HEK293 (cell line): ENCODE data around the gene PPP2R3A.

ENCODE experiments used
- ZBTB21 ChIP-seq: fragments of 450-650 bp; formaldehyde crosslinking; IDR thresholded peaks from 2 replicates; pipeline ENCODE4 v1.5.1; 2017; ENCODE audit warnings: missing biosample characterization, missing genetic modification characterization
- ZBTB7A ChIP-seq: fragments of 450-650 bp; formaldehyde crosslinking; IDR thresholded peaks from 2 replicates; pipeline ENCODE4 v1.5.1; 2016; ENCODE audit warnings: low read depth, missing biosample characterization, missing genetic modification characterization
- ZEB2 ChIP-seq: fragments of 450-650 bp; formaldehyde crosslinking; IDR thresholded peaks from 2 replicates; pipeline ENCODE4 v1.5.1; 2016; ENCODE audit warnings: missing biosample characterization, missing genetic modification characterization
- ZNF121 ChIP-seq: fragments of 450-650 bp; formaldehyde crosslinking; IDR thresholded peaks from 2 replicates; pipeline ENCODE4 v1.5.1; 2016; ENCODE audit warnings: missing biosample characterization, missing genetic modification characterization
- ZNF140 ChIP-seq: fragments of 450-650 bp; formaldehyde crosslinking; IDR thresholded peaks from 2 replicates; pipeline ENCODE4 v1.5.1; 2016; ENCODE audit warnings: missing biosample characterization, missing genetic modification characterization
- ZNF214 ChIP-seq: fragments of 450-650 bp; formaldehyde crosslinking; IDR thresholded peaks from 2 replicates; pipeline ENCODE4 v1.5.1; 2017; ENCODE audit warnings: missing biosample characterization, mild to moderate bottlenecking, missing genetic modification characterization, borderline replicate concordance
- ZNF274 ChIP-seq, 2 experiments: fragments of 200-500 bp in 1 of 2; fragments of 450-650 bp in 1 of 2; sonication (Bioruptor generic) in 1 of 2; formaldehyde crosslinking in 1 of 2; IDR thresholded peaks; 2 replicates each; pipeline versions ENCODE4 v1.5.1 to v1.6.1; 2014 to 2016; ENCODE audit warnings: borderline replicate concordance in 1 of 2, inconsistent platforms in 1 of 2, low read length in 1 of 2, missing biosample characterization in 1 of 2, missing genetic modification characterization in 1 of 2
- ZNF768 ChIP-seq: fragments of 450-650 bp; formaldehyde crosslinking; IDR thresholded peaks from 2 replicates; pipeline ENCODE4 v1.5.1; 2018; ENCODE audit warnings: missing biosample characterization, mild to moderate bottlenecking, missing genetic modification characterization
- TF ChIP-seq, protein P1 (sequence below): fragments of 450-650 bp; formaldehyde crosslinking; IDR thresholded peaks from 2 replicates; pipeline ENCODE4 v1.5.1; 2016; ENCODE audit warnings: missing biosample characterization, missing genetic modification characterization
- TF ChIP-seq, protein P2 (sequence below): fragments of 450-650 bp; formaldehyde crosslinking; IDR thresholded peaks from 2 replicates; pipeline ENCODE4 v1.5.1; 2016; ENCODE audit warnings: missing biosample characterization, missing genetic modification characterization
- TF ChIP-seq, protein P3 (sequence below): fragments of 450-650 bp; formaldehyde crosslinking; IDR thresholded peaks from 2 replicates; pipeline ENCODE4 v1.5.1; 2017; ENCODE audit warnings: missing biosample characterization, missing genetic modification characterization
- TF ChIP-seq, protein P4 (sequence below): fragments of 450-650 bp; IDR thresholded peaks from 2 replicates; pipeline ENCODE4 v1.5.1; 2018; ENCODE audit warnings: missing biosample characterization, missing genetic modification characterization

DNA sequence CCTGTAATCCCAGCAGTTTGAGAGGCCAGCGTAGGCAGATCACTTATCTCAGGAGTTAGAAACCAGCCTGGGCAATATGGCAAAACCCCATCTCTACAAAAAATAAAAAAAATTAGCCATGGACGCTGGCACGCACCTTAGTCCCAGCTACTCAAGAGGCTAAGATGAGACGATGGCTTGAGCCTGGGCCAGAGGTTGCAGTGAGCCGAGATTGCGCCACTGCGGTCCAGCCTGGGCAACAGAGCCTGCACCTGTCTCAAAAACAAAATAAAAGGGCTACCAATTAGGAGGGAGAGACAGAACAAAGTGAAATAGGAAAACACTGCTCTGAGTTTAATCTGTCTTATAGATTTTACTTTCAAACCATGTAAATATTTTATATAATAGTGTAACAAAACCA, 196.8 kb downstream of the PPP2R3A start:
- TF ChIP-seq, protein P1, sequence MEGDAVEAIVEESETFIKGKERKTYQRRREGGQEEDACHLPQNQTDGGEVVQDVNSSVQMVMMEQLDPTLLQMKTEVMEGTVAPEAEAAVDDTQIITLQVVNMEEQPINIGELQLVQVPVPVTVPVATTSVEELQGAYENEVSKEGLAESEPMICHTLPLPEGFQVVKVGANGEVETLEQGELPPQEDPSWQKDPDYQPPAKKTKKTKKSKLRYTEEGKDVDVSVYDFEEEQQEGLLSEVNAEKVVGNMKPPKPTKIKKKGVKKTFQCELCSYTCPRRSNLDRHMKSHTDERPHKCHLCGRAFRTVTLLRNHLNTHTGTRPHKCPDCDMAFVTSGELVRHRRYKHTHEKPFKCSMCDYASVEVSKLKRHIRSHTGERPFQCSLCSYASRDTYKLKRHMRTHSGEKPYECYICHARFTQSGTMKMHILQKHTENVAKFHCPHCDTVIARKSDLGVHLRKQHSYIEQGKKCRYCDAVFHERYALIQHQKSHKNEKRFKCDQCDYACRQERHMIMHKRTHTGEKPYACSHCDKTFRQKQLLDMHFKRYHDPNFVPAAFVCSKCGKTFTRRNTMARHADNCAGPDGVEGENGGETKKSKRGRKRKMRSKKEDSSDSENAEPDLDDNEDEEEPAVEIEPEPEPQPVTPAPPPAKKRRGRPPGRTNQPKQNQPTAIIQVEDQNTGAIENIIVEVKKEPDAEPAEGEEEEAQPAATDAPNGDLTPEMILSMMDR (tag by site-specific recombination), result no peak
- TF ChIP-seq, protein P2, sequence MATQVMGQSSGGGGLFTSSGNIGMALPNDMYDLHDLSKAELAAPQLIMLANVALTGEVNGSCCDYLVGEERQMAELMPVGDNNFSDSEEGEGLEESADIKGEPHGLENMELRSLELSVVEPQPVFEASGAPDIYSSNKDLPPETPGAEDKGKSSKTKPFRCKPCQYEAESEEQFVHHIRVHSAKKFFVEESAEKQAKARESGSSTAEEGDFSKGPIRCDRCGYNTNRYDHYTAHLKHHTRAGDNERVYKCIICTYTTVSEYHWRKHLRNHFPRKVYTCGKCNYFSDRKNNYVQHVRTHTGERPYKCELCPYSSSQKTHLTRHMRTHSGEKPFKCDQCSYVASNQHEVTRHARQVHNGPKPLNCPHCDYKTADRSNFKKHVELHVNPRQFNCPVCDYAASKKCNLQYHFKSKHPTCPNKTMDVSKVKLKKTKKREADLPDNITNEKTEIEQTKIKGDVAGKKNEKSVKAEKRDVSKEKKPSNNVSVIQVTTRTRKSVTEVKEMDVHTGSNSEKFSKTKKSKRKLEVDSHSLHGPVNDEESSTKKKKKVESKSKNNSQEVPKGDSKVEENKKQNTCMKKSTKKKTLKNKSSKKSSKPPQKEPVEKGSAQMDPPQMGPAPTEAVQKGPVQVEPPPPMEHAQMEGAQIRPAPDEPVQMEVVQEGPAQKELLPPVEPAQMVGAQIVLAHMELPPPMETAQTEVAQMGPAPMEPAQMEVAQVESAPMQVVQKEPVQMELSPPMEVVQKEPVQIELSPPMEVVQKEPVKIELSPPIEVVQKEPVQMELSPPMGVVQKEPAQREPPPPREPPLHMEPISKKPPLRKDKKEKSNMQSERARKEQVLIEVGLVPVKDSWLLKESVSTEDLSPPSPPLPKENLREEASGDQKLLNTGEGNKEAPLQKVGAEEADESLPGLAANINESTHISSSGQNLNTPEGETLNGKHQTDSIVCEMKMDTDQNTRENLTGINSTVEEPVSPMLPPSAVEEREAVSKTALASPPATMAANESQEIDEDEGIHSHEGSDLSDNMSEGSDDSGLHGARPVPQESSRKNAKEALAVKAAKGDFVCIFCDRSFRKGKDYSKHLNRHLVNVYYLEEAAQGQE (tag by site-specific recombination), result no peak
- TF ChIP-seq ZEB2, result no peak
- TF ChIP-seq ZBTB21, result no peak
- TF ChIP-seq ZNF121 (tag by site-specific recombination), result no peak
- TF ChIP-seq ZNF274 (IDR thresholded peaks at IDR 0.05; ENCODE audit: low read length), result no peak
- TF ChIP-seq ZNF274 (tag by site-specific recombination; IDR thresholded peaks at IDR 0.05; ENCODE audit: borderline replicate concordance), result no peak
- TF ChIP-seq ZBTB7A (tag by site-specific recombination), result no peak
- TF ChIP-seq ZNF214 (tag by site-specific recombination), result no peak
- TF ChIP-seq ZNF140 (tag by site-specific recombination), result no peak
- no peak for TF ChIP-seq ZNF768
- TF ChIP-seq, protein P3, sequence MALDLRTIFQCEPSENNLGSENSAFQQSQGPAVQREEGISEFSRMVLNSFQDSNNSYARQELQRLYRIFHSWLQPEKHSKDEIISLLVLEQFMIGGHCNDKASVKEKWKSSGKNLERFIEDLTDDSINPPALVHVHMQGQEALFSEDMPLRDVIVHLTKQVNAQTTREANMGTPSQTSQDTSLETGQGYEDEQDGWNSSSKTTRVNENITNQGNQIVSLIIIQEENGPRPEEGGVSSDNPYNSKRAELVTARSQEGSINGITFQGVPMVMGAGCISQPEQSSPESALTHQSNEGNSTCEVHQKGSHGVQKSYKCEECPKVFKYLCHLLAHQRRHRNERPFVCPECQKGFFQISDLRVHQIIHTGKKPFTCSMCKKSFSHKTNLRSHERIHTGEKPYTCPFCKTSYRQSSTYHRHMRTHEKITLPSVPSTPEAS (tag by site-specific recombination), result no peak
- TF ChIP-seq, protein P4, sequence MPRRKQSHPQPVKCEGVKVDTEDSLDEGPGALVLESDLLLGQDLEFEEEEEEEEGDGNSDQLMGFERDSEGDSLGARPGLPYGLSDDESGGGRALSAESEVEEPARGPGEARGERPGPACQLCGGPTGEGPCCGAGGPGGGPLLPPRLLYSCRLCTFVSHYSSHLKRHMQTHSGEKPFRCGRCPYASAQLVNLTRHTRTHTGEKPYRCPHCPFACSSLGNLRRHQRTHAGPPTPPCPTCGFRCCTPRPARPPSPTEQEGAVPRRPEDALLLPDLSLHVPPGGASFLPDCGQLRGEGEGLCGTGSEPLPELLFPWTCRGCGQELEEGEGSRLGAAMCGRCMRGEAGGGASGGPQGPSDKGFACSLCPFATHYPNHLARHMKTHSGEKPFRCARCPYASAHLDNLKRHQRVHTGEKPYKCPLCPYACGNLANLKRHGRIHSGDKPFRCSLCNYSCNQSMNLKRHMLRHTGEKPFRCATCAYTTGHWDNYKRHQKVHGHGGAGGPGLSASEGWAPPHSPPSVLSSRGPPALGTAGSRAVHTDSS (tag by site-specific recombination), result no peak
